Fibroblast of villous mesenchyme (primary cell): ENCODE measurements around the gene DCAF6. TPM values are rescaled to one million over a fixed set of nuclear protein-coding genes. Genes with fewer than 3 reads are reported as not detected.
A peak's percentile ranks its signal among the peaks of the same experiment; 100 is the strongest.

ENCODE experiments used
- DNase-seq: peaks from one replicate; pipeline ENCODE4 v3.0.0-alpha.2; 2010; ENCODE audit warnings: low read depth
- H3K4me3 ChIP-seq: 2 replicates; pipeline ENCODE4 v1.5.1; 2011; ENCODE audit warnings: low read depth, mild to moderate bottlenecking, low read length
- total RNA-seq: library from RNA; depleted of rRNA; stranded (reverse); fragments of >200 nt; gene quantifications from 2 replicates; pipeline ENCODE4 v1.2.3, GENCODE V29; 2012
- TF ChIP-seq, protein P1 (sequence below): IDR thresholded peaks from 2 replicates; pipeline ENCODE4 v1.5.1; 2012; ENCODE audit warnings: low read depth, mild to moderate bottlenecking, low read length; ENCODE audit not compliant: insufficient read depth

Gene DCAF6
- total RNA-seq, 1 donor = 73.4 TPM

DNA sequence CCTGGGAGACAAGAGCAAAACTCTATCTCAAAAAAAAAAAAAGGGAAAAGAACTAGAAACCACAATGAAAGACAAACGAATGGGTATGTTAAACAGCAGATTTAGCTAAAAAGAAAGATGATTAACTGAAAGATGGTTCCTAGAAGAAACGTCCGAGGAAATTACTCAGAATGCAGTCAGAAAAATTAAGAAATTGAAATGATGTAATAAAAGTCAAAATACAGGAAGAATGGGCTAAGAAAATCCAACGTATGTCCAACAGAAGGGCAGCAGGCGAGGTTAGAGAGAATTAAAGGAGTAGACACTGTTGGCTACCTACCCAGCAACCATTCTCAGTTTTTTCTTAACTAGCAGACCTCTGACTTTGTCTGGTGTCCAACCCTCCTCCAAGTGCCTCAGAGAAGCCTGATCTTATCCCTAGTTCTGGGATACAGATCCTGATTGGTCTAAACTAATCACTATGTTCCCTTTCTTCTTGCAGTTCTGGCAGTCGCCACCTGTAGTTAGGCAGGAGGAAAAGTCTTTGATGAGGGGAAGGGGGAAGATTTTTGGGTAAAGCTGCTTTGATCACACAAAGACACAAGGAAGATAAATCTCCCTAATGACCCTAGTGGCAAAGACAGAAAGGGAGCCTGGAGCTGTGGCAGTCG, 174.5 kb downstream of the DCAF6 start:
- no peak for DNase-seq
- TF ChIP-seq, protein P1, sequence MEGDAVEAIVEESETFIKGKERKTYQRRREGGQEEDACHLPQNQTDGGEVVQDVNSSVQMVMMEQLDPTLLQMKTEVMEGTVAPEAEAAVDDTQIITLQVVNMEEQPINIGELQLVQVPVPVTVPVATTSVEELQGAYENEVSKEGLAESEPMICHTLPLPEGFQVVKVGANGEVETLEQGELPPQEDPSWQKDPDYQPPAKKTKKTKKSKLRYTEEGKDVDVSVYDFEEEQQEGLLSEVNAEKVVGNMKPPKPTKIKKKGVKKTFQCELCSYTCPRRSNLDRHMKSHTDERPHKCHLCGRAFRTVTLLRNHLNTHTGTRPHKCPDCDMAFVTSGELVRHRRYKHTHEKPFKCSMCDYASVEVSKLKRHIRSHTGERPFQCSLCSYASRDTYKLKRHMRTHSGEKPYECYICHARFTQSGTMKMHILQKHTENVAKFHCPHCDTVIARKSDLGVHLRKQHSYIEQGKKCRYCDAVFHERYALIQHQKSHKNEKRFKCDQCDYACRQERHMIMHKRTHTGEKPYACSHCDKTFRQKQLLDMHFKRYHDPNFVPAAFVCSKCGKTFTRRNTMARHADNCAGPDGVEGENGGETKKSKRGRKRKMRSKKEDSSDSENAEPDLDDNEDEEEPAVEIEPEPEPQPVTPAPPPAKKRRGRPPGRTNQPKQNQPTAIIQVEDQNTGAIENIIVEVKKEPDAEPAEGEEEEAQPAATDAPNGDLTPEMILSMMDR = no peak
- no peak overlapping the region for H3K4me3 ChIP-seq

DNA sequence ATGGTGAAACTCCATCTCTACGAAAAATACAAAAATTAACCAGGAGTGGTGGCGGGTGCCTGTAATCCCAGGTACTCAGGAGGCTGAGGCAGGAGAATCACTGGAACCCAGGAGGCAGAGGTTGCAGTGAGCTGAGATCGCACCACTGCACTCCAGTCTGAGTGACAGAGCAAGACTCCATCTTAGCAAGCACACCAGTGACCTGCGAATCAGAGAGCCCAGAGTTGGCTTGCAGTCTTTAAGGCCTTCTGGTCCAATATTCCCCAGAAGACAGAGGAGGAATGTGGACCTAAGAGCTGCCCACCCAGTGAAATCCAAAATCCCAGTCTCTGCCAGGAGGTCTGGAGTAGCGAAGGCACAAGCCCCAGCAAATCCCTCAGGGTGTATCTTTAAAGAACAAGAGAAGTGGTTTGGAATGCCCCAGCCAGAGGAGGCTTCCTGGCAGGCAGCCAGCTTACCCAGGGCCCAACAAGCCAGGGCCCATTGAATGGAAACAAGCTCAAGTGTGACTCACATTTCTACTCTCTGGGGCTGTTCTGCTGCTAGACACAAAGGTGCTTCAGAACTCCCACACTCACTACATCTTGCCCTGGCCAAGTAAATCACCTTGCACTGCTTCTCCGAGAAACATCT, 176.3 kb downstream of the DCAF6 start:
- H3K4me3 ChIP-seq = no peak overlapping the region
- DNase-seq = peak; percentile 39
- TF ChIP-seq, protein P1 = no peak

DNA sequence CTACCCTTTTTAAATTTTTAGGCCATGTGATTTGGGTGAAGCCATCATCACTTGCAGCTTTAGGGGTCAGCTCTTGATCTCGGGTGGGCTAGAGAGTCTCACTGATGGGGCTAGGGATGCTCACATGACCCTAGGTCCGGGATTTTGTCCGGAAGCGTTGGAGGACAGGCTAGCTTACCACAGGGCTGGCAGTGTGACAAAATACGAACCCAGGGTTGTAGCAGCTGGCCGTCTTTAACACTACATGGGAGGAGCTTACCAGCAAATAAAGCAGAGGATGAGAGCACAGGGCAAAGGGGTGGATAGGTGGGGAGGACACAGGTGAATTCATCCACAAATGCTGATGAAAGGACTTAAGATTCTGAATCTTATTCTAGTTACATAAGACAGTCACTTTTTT, 178.4 kb downstream of the DCAF6 start:
- peak; percentile 28 for DNase-seq
- TF ChIP-seq, protein P1 = no peak
- H3K4me3 ChIP-seq = no peak overlapping the region

DNA sequence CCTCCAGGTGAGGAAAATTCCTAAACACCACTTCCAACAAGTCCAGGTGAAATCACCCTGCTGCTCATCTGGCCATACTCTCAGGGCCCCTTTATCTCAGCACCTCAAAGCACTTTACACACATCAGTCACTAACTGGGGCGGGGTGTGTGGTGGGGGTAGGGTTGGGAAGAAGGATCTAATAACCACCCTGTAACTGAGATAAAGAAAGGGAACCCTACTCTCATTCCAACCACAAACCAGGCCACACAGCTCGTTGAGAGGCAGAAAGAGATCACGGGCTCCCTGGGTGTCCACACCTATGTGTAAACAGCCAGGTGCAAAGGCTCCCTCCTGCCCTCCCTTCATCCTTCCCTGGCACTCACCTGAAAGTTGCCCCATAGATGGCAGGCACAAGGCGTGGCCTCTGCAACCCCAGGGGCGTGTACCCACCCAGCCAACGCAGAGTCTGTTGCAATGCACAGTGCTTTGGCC, 179.9 kb downstream of the DCAF6 start:
- no peak for DNase-seq
- H3K4me3 ChIP-seq = no peak overlapping the region
- TF ChIP-seq, protein P1 = no peak

DNA sequence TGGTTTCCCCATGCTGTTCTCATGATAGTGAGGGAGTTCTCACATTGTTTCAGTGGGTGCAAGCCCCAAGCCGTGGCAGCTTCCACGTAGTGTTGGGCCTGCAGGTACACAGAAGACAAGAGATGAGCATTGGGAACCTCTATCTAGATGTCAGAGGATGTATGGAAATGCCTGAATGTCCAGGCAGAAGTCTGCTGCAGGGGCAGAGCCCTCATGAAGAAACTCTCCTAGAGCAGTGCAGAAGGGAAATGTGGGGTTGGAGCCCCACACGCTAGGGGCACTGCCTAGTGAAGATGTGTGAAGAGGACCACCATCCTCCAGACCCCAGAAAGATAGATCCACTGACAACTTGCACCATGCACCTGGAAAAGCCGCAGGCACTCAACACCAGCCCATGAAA, 183.3 kb downstream of the DCAF6 start:
- TF ChIP-seq, protein P1 = no peak
- DNase-seq = no peak
- H3K4me3 ChIP-seq = no peak overlapping the region

DNA sequence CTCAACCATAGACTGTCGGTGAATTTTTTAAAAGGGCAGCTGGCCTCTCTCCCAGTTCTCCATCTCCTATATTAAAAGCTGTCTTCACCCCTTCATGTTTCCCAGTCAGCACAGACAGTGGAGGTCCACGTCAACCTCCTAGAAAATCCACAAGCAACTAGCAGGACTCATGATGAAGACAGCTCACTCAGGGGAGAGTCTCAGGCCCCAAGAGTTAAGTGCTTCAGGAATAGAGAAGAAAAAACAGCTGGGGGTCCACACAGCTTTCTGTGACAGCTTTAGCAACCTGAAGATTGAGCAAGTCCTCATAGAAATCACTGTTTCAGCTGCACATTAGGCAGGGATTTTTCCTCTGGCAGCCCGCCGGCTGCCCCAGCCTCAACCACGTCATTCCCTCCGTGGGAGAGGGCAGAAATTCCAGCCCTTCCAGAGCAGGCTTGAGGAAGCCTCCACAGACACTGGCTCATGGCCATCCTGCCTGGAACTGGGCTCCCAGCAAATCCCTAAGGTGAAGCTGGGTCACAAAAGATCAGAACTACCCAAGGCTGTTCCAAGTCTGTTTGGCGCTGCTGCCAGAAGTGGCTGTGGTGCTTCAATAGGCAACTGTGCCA, 185.0 kb downstream of the DCAF6 start:
- DNase-seq = peak; percentile 94
- TF ChIP-seq, protein P1 = no peak
- no peak overlapping the region for H3K4me3 ChIP-seq
